Activated T-cell treated with anti-CD3 and anti-CD28 coated beads, Interleukin-2, amount 50 U/mL, for 4 hours (primary cell): ENCODE measurements around the gene MICU1. TPM values are rescaled to one million over a fixed set of nuclear protein-coding genes. Genes with fewer than 3 reads are reported as not detected.

Experiments
- ATAC-seq, 2 donors: fragments of 200-7000 bp; cut with Tn5 transposase; one replicate each; pipeline ENCODE4 v1.10.0; 2021
- DNase-seq: peaks from one replicate; pipeline ENCODE4 v3.0.0-alpha.2; 2020
- H3K27me3 Mint-ChIP-seq: one replicate; pipeline ENCODE4 v1.8.0; 2021; ENCODE audit warnings: low read depth, mixed read lengths
- H3K36me3 Mint-ChIP-seq: one replicate; pipeline ENCODE4 v1.8.0; 2022; ENCODE audit warnings: mixed read lengths; ENCODE audit not compliant: insufficient read depth
- H3K4me1 Mint-ChIP-seq: one replicate; pipeline ENCODE4 v1.8.0; 2021; ENCODE audit warnings: low read depth, mixed read lengths
- H3K4me3 Mint-ChIP-seq: one replicate; pipeline ENCODE4 v1.8.0; 2021; ENCODE audit warnings: mild to moderate bottlenecking, moderate library complexity, mixed read lengths
- H3K9me3 Mint-ChIP-seq: one replicate; pipeline ENCODE4 v1.8.0; 2021; ENCODE audit warnings: mixed read lengths
- total RNA-seq, 3 donors: library from RNA; stranded (reverse); gene quantifications; one replicate each; pipeline ENCODE4 v1.2.1, GENCODE V29; 2021

Gene MICU1
- total RNA-seq, 3 donors from 2014 or later = 30.3 to 37.3 (median 36.4) TPM

DNA sequence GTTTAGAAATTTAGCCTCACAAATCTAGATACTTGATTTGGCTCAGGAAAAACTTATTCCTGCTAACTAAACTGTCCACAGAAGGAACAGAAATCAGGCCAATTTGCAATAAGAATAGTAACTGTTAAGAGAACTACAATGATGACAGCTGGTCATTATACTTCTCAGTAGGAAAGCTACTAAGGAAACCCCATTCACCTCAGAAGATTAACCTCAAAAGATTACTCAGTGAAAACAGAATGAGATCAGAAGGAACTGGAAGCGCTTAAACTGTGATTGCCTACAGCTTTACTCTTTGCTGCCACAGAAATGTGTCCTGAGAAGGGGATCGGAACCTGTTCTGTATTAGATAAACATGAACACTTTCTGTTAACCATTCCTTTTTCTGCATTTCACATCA lies 246.8 kb downstream of the MICU1 start:
- peaks cover 5% of the 10 kb centered on the region for H3K36me3 Mint-ChIP-seq
- DNase-seq = no peak
- no peaks in the 10 kb centered on the region for H3K9me3 Mint-ChIP-seq
- no peak for ATAC-seq
- H3K27me3 Mint-ChIP-seq = no peaks in the 10 kb centered on the region
- no peak overlapping the region for H3K4me3 Mint-ChIP-seq
- no peaks in the 10 kb centered on the region for H3K4me1 Mint-ChIP-seq

DNA sequence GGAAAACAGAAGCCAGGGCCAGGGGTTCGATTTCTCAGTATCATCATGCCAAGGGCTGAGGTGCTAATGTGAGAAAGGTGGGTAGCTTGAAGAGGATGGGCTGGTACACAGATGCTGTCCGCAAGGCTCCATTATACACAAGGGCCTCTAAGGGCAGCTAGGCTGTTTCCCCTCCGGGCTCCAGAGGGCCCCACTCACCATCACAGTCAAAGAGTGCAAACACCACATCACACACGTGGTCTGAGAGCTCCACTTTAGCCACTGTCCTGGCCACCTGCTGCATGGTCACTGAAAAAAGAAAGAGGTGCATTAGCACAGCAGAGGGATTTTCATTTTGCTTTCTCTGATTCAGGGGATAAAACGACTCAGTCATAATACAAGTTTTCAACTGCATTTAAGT lies 250.3 kb downstream of the MICU1 start:
- DNase-seq (no peak), ATAC-seq (no peak)
- Mint-ChIP-seq H3K4me1 (peaks cover 2% of the 10 kb centered on the region), H3K36me3 (peaks cover 6% of the 10 kb centered on the region), H3K4me3 (no peak overlapping the region), H3K27me3 (no peaks in the 10 kb centered on the region), H3K9me3 (no peaks in the 10 kb centered on the region)

DNA sequence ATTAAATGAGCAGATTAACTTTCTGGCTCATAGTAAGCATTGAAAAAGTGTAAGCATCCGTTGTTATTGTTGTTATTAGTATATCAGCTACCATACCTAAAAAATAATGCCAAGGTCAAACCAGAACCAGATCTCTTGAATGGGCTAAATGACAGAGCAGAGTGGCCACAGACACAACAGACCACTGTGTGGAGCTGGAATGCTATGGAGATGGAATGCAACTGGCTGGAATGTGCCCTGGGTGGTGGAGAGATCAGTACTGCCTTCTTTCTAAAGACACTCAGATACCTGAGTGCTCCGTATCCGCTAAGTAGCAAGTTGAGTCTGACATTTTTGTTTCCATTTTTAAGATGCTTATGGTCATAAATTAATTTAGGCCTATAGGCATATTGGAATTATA lies 250.7 kb downstream of the MICU1 start:
- Mint-ChIP-seq H3K4me3 (no peak overlapping the region), H3K27me3 (no peaks in the 10 kb centered on the region), H3K9me3 (no peaks in the 10 kb centered on the region), H3K36me3 (peaks cover 6% of the 10 kb centered on the region), H3K4me1 (peaks cover 6% of the 10 kb centered on the region)
- ATAC-seq = no peak
- DNase-seq = no peak

DNA sequence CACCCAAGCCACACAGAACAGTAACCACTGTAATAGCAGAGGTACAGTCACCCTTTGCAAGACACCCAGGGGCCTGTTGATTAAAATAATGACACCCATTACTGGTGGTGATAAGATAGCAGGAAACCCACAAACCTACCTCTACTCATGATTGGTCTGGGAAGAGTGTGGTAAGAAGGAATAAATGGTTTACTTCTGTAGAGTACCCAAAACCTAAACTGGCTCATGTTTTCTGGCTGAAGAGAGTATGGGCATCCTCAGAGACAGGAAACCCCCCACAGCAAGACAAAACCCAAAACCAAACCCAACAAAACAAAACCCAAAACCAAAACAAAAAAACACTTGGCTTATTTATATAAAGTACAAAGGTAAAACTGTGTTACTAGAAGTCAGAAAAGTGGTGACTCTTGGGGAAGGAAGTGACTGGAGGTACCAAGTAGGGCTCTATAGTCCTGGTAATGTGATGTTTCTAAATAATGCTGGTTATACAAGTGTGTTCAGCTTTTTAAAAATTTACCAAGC lies 255.6 kb downstream of the MICU1 start:
- H3K27me3 Mint-ChIP-seq = no peaks in the 10 kb centered on the region
- H3K9me3 Mint-ChIP-seq = no peaks in the 10 kb centered on the region
- DNase-seq = no peak
- ATAC-seq = peak; percentile 83 to 89
- H3K4me1 Mint-ChIP-seq = peaks cover 16% of the 10 kb centered on the region
- no peak overlapping the region for H3K4me3 Mint-ChIP-seq
- H3K36me3 Mint-ChIP-seq = peaks cover 11% of the 10 kb centered on the region

DNA sequence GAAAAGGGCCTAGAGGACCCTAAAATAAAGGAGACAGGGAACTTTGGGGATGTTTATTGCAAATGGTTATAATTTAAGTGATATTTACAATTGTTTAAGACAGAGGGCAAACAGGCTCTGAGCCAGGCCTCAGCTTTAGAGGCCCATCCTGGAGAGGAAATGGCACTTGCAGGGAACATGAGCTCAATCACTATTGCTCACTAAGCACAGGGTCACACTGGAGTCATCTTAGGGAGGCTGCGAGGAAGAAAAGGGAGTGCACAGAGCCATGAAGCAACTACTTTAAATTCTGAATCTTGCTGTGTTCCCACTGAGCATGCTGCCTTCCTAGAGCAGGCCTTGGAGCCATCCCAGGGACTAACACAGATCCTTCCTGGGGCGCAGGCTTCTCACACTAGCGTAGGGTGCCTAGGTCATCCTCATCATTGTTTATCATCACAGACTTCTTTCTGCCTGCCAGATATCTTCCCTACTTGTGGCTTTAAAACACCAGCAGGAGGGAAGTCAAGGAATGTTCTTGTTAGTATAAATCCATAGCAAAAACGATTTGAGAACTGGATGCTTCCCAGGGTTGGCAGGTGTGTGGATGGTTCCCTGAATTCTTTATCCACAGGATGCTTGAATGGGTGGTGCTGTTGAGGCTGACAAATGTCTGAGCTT lies 258.4 kb downstream of the MICU1 start:
- no peak for DNase-seq
- Mint-ChIP-seq H3K4me3 (no peak overlapping the region), H3K27me3 (no peaks in the 10 kb centered on the region), H3K36me3 (peaks cover 5% of the 10 kb centered on the region), H3K9me3 (no peaks in the 10 kb centered on the region), H3K4me1 (peaks cover 27% of the 10 kb centered on the region)
- ATAC-seq = no peak

DNA sequence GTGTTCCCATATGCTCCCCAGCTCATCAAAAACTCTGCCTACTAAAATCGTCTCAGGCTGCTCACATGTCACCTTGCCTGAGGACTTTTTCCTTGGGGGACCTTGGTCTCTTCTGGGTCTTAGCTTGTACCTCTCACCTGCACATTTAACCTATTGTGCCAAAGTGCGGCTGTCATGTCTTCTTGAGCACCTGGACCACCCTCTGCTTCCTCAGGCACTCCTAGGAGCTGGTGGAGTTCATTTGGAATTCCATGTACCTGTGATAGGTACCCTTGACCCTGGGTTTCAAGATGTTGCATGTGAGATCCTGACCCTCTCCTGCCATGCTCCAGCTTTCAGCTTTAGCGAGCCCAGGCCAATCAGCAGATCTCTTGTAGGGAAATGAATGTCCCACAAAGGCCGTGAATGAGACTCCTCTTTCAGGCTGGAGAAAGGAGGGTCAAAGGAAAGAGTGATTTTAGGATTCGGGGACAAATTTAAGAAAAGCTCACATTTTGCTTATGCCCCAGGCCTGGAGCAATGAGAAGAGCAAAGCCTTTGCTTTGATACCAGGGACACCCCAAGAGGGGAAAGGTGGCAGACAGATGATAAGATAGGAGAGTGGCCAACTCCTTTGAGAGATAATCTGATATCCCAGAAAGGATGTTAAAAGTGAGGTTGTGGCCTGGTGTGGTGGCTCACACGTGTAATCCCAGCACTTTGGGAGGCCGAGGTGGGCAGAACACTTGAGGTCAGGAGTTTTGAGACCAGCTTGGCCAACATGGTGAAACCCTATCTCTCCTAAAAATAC lies 260.6 kb downstream of the MICU1 start:
- no peaks in the 10 kb centered on the region for H3K27me3 Mint-ChIP-seq
- DNase-seq = no peak
- H3K36me3 Mint-ChIP-seq = peaks cover 5% of the 10 kb centered on the region
- no peak for ATAC-seq
- peaks cover 22% of the 10 kb centered on the region for H3K4me1 Mint-ChIP-seq
- H3K9me3 Mint-ChIP-seq = no peaks in the 10 kb centered on the region
- H3K4me3 Mint-ChIP-seq = no peak overlapping the region

DNA sequence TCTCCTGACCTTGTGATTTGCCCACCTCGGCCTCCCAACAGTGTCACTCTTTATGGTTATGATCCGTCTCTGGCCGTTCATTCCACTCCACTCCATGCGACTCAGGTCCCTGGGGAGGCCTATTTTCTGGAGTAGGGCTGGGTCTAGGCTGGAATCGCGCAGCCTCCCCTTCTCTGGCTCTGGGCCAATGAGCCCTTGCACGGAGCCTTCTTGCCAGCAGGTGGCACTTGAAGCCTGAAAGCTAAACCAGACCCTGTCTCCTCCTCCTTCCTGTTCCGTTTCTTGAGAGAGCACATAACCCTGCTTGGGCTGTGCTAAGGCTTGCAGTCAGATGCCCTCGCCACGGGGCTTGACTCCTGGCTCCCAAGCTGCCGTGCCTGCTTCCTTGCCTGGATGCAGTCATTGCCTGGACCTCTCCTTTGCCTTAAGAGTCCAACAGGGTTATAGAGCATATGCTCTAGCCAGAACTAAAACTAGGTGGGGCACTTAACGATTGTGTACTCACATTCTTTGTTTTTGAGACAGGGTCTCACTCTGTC lies 261.6 kb downstream of the MICU1 start:
- DNase-seq (peak; percentile 81), ATAC-seq (peak; percentile 99)
- H3K9me3 Mint-ChIP-seq = no peaks in the 10 kb centered on the region
- peaks cover 5% of the 10 kb centered on the region for H3K36me3 Mint-ChIP-seq
- no peaks in the 10 kb centered on the region for H3K27me3 Mint-ChIP-seq
- H3K4me1 Mint-ChIP-seq = peaks cover 17% of the 10 kb centered on the region
- H3K4me3 Mint-ChIP-seq = peak overlapping the region; percentile 22

DNA sequence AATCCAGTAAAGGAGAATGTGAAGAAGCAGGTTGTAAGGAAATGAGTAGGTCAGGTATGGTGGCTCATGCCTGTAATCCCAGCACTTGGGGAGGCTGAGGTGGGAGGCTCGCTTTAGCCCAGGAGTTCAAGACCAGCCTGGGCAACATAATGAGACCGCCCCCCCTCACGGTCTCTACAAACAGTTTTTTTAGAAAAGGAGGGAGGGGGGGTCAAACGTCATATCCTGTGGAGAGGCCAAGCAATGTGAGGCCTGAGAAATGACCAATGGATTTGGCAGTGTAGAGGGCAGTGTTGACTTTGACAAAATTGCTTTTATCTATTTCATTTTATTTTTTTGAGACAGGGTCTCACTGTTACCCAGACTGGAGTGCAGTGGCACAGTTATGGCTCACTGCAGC lies 268.9 kb downstream of the MICU1 start:
- peaks cover 25% of the 10 kb centered on the region for H3K4me1 Mint-ChIP-seq
- H3K27me3 Mint-ChIP-seq = no peaks in the 10 kb centered on the region

DNA sequence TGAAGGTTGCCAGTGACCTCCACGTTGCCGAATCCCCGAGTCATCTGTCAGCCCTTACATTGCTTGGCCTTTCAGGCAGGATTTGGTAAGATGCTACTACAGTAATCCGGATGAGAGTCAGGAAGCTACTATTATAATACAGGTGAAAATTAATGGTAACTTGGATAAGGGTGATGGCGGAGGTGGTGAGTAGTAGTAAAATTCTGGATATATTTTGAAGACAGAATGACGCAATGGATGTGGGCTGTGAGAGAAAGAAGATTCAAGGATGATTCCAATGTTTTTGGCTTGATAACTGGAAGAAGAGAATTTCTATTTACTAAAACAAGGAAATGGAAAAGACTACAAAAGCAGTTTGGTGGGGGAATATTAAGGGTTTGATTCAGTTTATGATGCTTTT lies 269.8 kb downstream of the MICU1 start:
- no peaks in the 10 kb centered on the region for H3K27me3 Mint-ChIP-seq
- H3K4me3 Mint-ChIP-seq = peak overlapping the region; percentile 39
- peaks cover 15% of the 10 kb centered on the region for H3K36me3 Mint-ChIP-seq
- no peaks in the 10 kb centered on the region for H3K9me3 Mint-ChIP-seq
- H3K4me1 Mint-ChIP-seq = peaks cover 34% of the 10 kb centered on the region
- DNase-seq (no peak), ATAC-seq (no peak)

More for the DNA sequence above, 268.9 kb downstream of the MICU1 start:
- peaks cover 6% of the 10 kb centered on the region for H3K36me3 Mint-ChIP-seq
- H3K9me3 Mint-ChIP-seq = no peaks in the 10 kb centered on the region
- DNase-seq (no peak), ATAC-seq (no peak)
- no peak overlapping the region for H3K4me3 Mint-ChIP-seq

DNA sequence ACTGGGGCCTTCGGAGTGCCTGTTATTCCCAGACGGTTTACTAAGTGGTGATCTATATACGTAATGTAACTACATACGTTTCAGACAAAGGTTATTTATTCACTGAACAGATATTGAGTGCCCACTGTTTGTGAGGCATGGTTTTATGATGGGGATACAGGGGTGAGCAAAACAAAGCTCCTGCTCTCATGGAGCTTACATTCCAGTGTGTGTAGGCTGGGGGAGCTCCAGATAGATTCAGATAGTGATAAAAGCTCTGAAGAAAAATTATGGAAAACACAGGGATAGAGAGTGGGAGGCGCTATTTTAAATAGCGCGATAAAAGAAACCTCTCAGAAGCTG lies 270.7 kb downstream of the MICU1 start:
- H3K4me3 Mint-ChIP-seq = peak overlapping the region; percentile 98
- H3K9me3 Mint-ChIP-seq = no peaks in the 10 kb centered on the region
- H3K27me3 Mint-ChIP-seq = no peaks in the 10 kb centered on the region
- H3K36me3 Mint-ChIP-seq = peaks cover 22% of the 10 kb centered on the region
- ATAC-seq = no peak
- H3K4me1 Mint-ChIP-seq = peaks cover 41% of the 10 kb centered on the region
- DNase-seq = no peak

DNA sequence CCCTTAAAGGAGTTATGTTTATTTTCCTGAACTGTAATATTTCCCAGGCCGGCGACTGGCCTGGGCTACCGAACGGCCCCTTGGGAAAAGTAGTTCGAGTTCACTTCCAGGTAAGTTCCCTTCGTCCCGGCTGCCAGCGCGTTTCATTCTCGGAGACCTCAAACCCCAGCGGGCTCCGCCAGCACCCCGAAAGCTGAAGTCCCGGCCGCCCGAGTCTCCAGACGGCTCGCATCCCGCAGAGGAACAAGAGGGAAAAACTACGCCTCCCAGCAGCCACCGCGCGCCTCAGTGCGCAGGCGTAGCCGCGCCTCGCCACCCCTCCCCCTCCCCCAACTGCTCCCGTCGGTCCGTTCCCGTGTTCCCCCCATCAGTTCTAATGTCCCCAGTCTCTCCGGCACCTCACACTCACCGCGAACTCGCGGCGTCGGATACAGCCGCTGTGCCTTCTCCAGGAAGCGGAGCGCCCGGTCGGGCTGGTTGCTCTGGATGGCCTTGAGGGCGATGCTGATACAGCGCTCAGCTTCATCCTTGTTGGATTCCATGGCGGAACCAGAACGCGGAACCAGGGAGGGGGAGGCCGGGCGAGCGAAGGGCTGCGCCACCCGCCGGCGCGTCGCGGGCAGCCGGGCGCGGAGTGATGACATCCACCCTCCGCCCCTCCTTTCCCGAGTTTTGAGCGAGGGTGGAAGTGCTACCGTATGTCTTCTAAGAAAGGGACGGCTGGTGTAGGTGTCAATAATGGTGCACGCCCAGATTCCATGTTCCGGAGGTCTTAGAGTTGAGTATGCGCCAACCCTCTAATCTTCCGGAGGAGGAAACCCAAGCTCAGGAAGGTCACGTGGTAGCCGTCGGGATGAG lies 271.3 kb downstream of the MICU1 start, which contains the start of gene DNAJB12:
TSS of gene DNAJB12 (minus strand) at position 564 of the 858 bp plus-strand sequence. CDS start at position 542, 22 bp downstream.
- DNase-seq (peak; percentile 84), ATAC-seq (peak; percentile 83 to 88)
- H3K9me3 Mint-ChIP-seq = no peaks in the 10 kb centered on the region
- H3K4me3 Mint-ChIP-seq = peak within 1 kb of the TSS; percentile 98
- H3K4me1 Mint-ChIP-seq = peaks cover 43% of the 10 kb centered on the region
- peaks cover 25% of the 10 kb centered on the region for H3K36me3 Mint-ChIP-seq
- H3K27me3 Mint-ChIP-seq = no peaks in the 10 kb centered on the region

DNA sequence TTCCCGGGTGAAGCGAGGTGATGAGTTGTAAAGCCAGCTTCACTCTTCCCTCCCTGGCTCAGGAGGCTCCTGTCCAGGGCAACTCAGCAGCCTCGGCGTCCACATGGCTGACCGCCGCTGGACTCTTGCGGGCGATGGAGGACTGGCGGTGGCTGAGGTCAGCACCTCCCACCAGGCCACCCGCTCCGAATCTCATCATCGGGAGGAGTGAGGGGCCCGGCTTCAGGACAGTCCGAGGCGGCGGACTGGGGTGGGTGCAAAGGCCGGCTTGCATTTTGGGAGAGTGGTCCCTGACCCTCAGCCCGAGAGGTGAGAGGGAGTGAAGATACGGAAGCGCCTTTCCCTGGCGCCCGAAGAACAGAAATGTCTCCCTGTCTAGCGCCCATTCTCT lies 271.9 kb downstream of the MICU1 start:
- Mint-ChIP-seq H3K36me3 (peaks cover 26% of the 10 kb centered on the region), H3K9me3 (no peaks in the 10 kb centered on the region), H3K4me1 (peaks cover 46% of the 10 kb centered on the region), H3K4me3 (peak overlapping the region; percentile 98), H3K27me3 (no peaks in the 10 kb centered on the region)
- DNase-seq (no peak), ATAC-seq (no peak)

DNA sequence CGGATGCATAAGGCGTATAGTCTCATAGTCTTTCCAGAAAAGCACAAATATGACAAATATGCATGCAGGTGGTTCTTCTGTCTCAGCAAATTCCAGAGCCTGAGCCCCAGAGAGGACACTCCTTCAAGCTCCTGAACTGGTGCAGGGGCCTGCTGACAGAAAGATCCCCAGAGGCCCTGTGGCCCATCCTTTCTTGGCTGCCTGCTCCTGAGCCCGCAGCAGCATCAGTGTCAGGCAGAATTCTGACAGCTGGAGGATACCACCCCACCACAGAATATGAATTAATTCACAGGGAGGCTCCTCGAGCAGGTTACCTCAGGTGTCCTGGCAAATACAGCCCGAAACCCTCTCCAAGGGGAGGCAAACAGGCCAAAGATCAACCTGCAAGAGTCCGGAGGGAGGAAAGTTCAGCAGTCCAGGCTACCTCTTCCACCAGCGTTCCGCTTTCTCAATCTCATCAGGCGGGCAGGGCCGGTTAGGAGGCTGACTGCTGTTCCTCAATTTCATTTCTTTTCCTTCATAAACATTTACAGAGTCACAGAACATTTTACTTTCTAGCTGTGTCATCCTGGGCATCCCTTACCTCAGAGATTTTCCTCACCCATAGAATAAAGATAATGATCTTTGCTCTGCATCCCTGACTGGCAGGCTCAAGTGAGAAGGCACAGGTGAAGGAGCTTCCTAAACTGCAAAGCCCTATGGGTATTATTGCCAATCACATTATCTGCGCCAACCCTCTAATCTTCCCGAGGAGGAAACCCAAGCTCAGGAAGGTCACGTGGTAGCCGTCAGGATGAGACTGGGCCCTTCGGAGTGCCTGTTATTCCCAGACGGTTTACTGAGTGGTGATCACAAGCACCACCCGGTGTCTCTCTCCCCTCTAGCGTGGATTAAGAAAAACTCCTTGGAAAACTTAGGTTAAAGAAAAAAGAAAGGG lies 272.6 kb downstream of the MICU1 start:
- Mint-ChIP-seq H3K4me1 (peaks cover 48% of the 10 kb centered on the region), H3K36me3 (peaks cover 31% of the 10 kb centered on the region), H3K9me3 (no peaks in the 10 kb centered on the region), H3K27me3 (no peaks in the 10 kb centered on the region), H3K4me3 (peak overlapping the region; percentile 98)
- DNase-seq (no peak), ATAC-seq (no peak)
